Activated T-helper 17 cell treated with anti-CD3 and anti-CD28 coated beads, Interleukin-2, amount 50 U/mL, for 72 hours (primary cell): ENCODE measurements around the gene PNMA1. TPM values are rescaled to one million over a fixed set of nuclear protein-coding genes. Genes with fewer than 3 reads are reported as not detected.
A peak's percentile ranks its signal among the peaks of the same experiment; 100 is the strongest.

Source experiments
- ATAC-seq: fragments of 150-1000 bp; cut with Tn5 transposase; replicated peaks from 2 replicates; pipeline ENCODE4 v1.10.0; 2021; ENCODE audit warnings: mild to moderate bottlenecking, moderate library complexity
- H3K27ac Mint-ChIP-seq: one replicate; pipeline ENCODE4 v1.8.0; 2022; ENCODE audit warnings: mixed read lengths
- H3K27me3 Mint-ChIP-seq: one replicate; pipeline ENCODE4 v1.8.0; 2022; ENCODE audit warnings: mixed read lengths
- H3K36me3 Mint-ChIP-seq: one replicate; pipeline ENCODE4 v1.8.0; 2022; ENCODE audit warnings: low read depth, mild to moderate bottlenecking, mixed read lengths
- H3K4me1 Mint-ChIP-seq: one replicate; pipeline ENCODE4 v1.8.0; 2022; ENCODE audit warnings: mixed read lengths
- H3K4me3 Mint-ChIP-seq: one replicate; pipeline ENCODE4 v1.8.0; 2022; ENCODE audit warnings: mild to moderate bottlenecking, mixed read lengths
- H3K9me3 Mint-ChIP-seq: one replicate; pipeline ENCODE4 v1.8.0; 2022; ENCODE audit warnings: mixed read lengths
- total RNA-seq, 2 donors: library from RNA; stranded (reverse); gene quantifications; one replicate each; pipeline ENCODE4 v1.2.3, GENCODE V29; 2022

The PNMA1 gene
- total RNA-seq, 2 donors from 2014 or later: 37.3 to 41.2 TPM

GRCh38 chr14:73754911-73755360 is 40.8 kb upstream of the PNMA1 start:
- ATAC-seq: no peak
- Mint-ChIP-seq H3K27ac (peak overlapping the region; percentile 96), H3K36me3 (peaks cover 86% of the 10 kb centered on the region), H3K27me3 (no peaks in the 10 kb centered on the region), H3K9me3 (no peaks in the 10 kb centered on the region), H3K4me3 (peak overlapping the region; percentile 91), H3K4me1 (peaks cover 46% of the 10 kb centered on the region)

- H3K36me3 Mint-ChIP-seq: peaks cover 85% of the 10 kb centered on the region
- peak overlapping the region; percentile 91 for H3K4me3 Mint-ChIP-seq
- peaks cover 47% of the 10 kb centered on the region for H3K4me1 Mint-ChIP-seq
- H3K27me3 Mint-ChIP-seq: no peaks in the 10 kb centered on the region
- peak overlapping the region; percentile 96 for H3K27ac Mint-ChIP-seq
- H3K9me3 Mint-ChIP-seq: no peaks in the 10 kb centered on the region
- peak; percentile 66 for ATAC-seq
Measured at GRCh38 chr14:73753887-73754795, 40.0 kb upstream of the PNMA1 start.

GRCh38 chr14:73753124-73753886 is 39.1 kb upstream of the PNMA1 start:
- H3K36me3 Mint-ChIP-seq: peaks cover 87% of the 10 kb centered on the region
- H3K9me3 Mint-ChIP-seq: no peaks in the 10 kb centered on the region
- peak overlapping the region; percentile 96 for H3K27ac Mint-ChIP-seq
- peaks cover 55% of the 10 kb centered on the region for H3K4me1 Mint-ChIP-seq
- peak; percentile 10 for ATAC-seq
- no peaks in the 10 kb centered on the region for H3K27me3 Mint-ChIP-seq
- H3K4me3 Mint-ChIP-seq: peak overlapping the region; percentile 91

GRCh38 chr14:73752297-73752992 is 38.3 kb upstream of the PNMA1 start:
- no peaks in the 10 kb centered on the region for H3K9me3 Mint-ChIP-seq
- H3K27me3 Mint-ChIP-seq: no peaks in the 10 kb centered on the region
- no peak for ATAC-seq
- peaks cover 87% of the 10 kb centered on the region for H3K36me3 Mint-ChIP-seq
- H3K27ac Mint-ChIP-seq: peak overlapping the region; percentile 96
- H3K4me3 Mint-ChIP-seq: peak overlapping the region; percentile 91
- peaks cover 64% of the 10 kb centered on the region for H3K4me1 Mint-ChIP-seq

- H3K9me3 Mint-ChIP-seq: no peaks in the 10 kb centered on the region
- peak overlapping the region; percentile 91 for H3K4me3 Mint-ChIP-seq
- H3K36me3 Mint-ChIP-seq: peaks cover 85% of the 10 kb centered on the region
- no peaks in the 10 kb centered on the region for H3K27me3 Mint-ChIP-seq
- ATAC-seq: no peak
- peaks cover 64% of the 10 kb centered on the region for H3K4me1 Mint-ChIP-seq
- H3K27ac Mint-ChIP-seq: peak overlapping the region; percentile 96
Measured at GRCh38 chr14:73751157-73751691, 37.0 kb upstream of the PNMA1 start.

- Mint-ChIP-seq H3K4me1 (peaks cover 58% of the 10 kb centered on the region), H3K27ac (peak overlapping the region; percentile 46), H3K4me3 (peak overlapping the region; percentile 91), H3K36me3 (peaks cover 78% of the 10 kb centered on the region), H3K9me3 (no peaks in the 10 kb centered on the region), H3K27me3 (no peaks in the 10 kb centered on the region)
- no peak for ATAC-seq
Measured at GRCh38 chr14:73750531-73750901, 36.3 kb upstream of the PNMA1 start.

GRCh38 chr14:73749706-73750530 is 35.7 kb upstream of the PNMA1 start:
- Mint-ChIP-seq H3K4me3 (peak overlapping the region; percentile 91), H3K36me3 (peaks cover 72% of the 10 kb centered on the region), H3K27me3 (no peaks in the 10 kb centered on the region), H3K27ac (peak overlapping the region; percentile 46), H3K4me1 (peaks cover 58% of the 10 kb centered on the region), H3K9me3 (no peaks in the 10 kb centered on the region)
- no peak for ATAC-seq

- peaks cover 69% of the 10 kb centered on the region for H3K36me3 Mint-ChIP-seq
- no peak for ATAC-seq
- H3K4me3 Mint-ChIP-seq: peak overlapping the region; percentile 60
- peaks cover 62% of the 10 kb centered on the region for H3K4me1 Mint-ChIP-seq
- no peaks in the 10 kb centered on the region for H3K27me3 Mint-ChIP-seq
- peak overlapping the region; percentile 61 for H3K27ac Mint-ChIP-seq
- no peaks in the 10 kb centered on the region for H3K9me3 Mint-ChIP-seq
Measured at GRCh38 chr14:73748858-73749357, 34.7 kb upstream of the PNMA1 start.

- H3K36me3 Mint-ChIP-seq: peaks cover 55% of the 10 kb centered on the region
- ATAC-seq: peak; percentile 44
- peaks cover 65% of the 10 kb centered on the region for H3K4me1 Mint-ChIP-seq
- H3K9me3 Mint-ChIP-seq: no peaks in the 10 kb centered on the region
- no peaks in the 10 kb centered on the region for H3K27me3 Mint-ChIP-seq
- H3K4me3 Mint-ChIP-seq: peak overlapping the region; percentile 60
- peak overlapping the region; percentile 62 for H3K27ac Mint-ChIP-seq
Measured at GRCh38 chr14:73747379-73748211, 33.4 kb upstream of the PNMA1 start.

- H3K27ac Mint-ChIP-seq: peak overlapping the region; percentile 62
- peaks cover 65% of the 10 kb centered on the region for H3K4me1 Mint-ChIP-seq
- H3K36me3 Mint-ChIP-seq: peaks cover 49% of the 10 kb centered on the region
- no peaks in the 10 kb centered on the region for H3K9me3 Mint-ChIP-seq
- H3K27me3 Mint-ChIP-seq: no peaks in the 10 kb centered on the region
- no peak for ATAC-seq
- H3K4me3 Mint-ChIP-seq: peak overlapping the region; percentile 60
Measured at GRCh38 chr14:73746520-73747378, 32.6 kb upstream of the PNMA1 start.

GRCh38 chr14:73745571-73746519 is 31.7 kb upstream of the PNMA1 start:
- Mint-ChIP-seq H3K9me3 (no peaks in the 10 kb centered on the region), H3K36me3 (peaks cover 50% of the 10 kb centered on the region), H3K27ac (peak overlapping the region; percentile 84), H3K4me3 (peak overlapping the region; percentile 90), H3K27me3 (no peaks in the 10 kb centered on the region), H3K4me1 (peaks cover 71% of the 10 kb centered on the region)
- ATAC-seq: no peak
